Ramos (cell line): ENCODE measurements around the gene RPRD1B.

Experiments
- in situ Hi-C: fragments of 300-500 bp; cut with MboI; formaldehyde crosslinking; loops from one replicate; pipeline ENCODE4 v1.14.3; 2022; ENCODE audit warnings: low sequenced_read_pairs; ENCODE audit not compliant: unreplicated experiment

RPRD1B gene

DNA sequence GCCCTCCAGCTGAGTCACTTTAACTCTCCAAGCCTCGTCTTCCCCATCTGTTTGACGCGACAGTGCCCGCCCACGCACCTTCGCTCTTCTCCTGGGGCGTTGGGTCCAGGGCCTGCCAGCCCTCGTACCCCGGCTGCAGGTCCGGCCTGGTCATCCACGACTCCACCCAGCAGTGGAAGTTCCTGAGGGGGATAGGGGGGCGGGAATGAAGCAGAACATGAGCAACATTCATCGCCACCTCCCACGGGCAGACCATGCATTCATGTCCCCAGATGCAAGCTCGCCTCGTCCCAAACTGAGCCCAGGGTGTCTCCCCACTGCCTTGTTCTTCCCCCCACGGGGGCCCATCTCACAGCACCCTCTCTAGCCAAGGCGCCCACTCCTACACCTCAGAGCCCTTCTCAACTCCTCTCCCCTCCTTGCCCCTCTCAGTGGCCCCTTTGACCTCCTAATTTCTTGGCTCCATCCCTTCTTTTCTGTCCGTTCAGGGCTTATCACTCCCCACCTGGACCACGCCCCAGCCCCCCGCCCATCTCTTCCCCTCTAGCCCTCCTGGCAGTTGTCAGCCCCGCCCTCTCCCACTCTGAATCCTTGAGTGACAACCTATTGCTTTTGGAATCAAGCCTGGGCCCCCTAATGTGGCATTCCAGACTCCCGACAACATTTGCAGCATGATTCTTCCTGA, 107.8 kb downstream of the RPRD1B start:
- in situ Hi-C loops, result no loop called here
